GM19395 (cell line): ENCODE data around the gene DAB1.
A peak's percentile ranks its signal among the peaks of the same experiment; 100 is the strongest.
"Not testable (repeated sequence)": the region's sequence is repeated elsewhere in the genome, so short reads cannot be mapped to it uniquely, and the experiment has no call there.

Source experiments
- ATAC-seq: cut with Tn5 transposase; IDR thresholded peaks from one replicate; pipeline ENCODE4 v1.9.1; 2021; ENCODE audit warnings: mild to moderate bottlenecking, moderate library complexity; ENCODE audit not compliant: unreplicated experiment

Gene DAB1

DNA sequence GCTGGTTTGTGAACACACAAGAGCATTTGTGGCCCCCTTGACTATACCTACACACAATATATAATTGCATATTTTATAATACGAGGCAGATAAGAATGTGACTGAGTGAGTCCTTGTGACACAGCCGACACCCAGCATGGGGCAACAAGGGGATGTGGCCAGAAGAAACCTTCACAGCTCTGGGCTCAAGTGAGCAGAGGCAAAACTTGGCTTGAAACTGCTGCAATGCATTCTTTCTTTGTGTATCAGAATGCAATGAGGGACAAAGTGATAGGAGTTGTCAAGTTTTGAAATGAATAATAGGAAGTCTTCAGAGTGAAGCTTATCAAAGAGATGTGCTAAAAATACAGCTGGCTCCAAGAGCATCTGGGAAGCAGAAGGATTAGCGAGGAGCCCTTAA is 334.0 kb downstream of the DAB1 start:
- ATAC-seq = no peak

DNA sequence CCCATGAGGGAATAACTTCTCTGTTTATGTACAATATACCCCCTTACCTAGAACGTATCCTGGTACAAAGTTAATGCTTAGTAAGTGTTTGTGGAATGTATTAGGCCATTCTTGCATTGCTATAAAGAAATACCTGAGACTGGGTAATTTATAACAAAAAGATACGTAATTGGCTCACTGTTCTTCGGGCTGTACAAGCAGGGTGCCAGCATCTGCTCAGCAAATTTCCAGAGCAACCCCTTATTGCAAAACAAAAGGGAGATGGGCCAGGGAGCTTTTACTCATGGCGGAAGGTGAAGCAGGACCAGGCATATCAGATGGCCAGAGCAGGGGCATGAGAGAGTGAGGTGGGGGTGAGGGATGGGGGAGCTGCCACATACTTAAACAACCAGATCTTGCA is 334.6 kb downstream of the DAB1 start:
- ATAC-seq = no peak

DNA sequence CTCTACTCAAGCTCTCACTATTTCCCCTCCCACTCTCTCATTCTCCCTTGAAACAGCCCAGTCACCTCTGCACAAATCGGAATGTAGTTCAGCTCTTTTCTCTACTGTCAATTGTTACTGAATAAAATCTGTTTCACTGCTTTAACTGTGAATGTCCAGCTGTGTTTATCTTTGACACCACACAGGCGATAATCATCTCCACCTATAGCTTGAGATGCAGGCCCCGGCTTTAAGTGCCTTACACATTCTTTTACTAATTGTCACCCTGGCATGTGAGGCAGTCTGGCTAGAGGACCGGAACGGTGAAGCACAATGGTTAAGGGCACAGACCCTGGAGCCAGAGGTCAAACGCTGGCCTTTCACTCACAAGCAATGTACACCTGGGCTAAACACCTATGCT is 335.2 kb downstream of the DAB1 start:
- no peak for ATAC-seq

DNA sequence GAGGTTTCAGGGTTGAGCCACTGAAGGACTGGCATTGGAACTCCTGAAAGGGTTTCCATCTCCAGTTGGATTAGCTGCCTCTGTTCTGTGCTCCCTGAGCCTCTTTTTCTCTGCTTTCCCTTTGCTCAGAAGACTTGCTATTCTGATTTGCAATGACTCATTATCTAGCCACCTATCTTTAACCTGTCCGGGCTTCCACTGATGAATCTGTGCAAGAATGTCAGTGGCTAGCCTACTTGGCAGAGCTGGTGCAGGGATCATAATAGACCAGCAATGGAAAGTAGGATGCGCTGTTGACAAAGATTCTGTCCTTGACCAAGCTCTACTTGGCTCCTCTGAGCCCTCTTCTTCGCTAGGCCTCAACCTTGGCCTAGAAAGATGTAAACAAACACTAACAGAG is 336.2 kb downstream of the DAB1 start:
- ATAC-seq = not testable (repeated sequence)

DNA sequence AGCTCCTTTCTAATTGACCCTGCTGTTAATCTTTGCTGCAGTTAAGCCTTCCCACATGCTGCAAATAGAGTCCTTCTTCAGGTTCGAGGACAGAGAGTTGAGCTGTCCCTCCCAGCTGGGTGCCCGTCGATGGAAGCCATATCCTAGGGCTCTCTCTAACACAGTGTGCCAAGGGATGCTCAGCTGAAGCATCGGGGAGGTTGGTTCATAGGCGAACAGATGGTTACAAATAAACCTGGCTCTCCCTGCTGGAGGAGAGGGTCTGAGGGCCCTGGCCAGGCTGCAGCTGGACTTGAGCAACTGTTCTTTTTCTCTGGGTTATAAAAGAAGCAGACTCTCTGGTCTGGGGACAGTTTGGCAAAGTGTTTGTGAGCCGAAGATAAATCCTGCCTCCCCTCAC is 337.7 kb downstream of the DAB1 start:
- no peak for ATAC-seq

DNA sequence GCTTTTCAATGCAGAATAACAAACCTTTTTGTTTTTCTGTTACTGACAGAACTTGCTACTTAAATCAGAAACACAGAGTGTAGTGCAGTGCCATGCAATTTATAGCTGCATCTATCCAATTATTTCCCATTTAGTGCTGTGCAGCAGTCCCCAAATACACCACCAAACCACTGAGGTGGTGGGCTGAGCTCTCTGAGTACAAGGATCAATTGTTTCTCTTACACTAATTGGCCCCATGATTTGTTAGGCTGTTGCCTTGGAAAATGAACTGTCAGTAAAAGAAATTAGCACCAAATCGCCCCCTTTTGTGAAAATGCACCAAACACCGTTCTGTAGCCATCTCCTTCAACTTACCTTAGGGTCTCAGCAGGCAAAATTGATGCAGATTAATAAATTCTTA is 339.2 kb downstream of the DAB1 start:
- no peak for ATAC-seq

DNA sequence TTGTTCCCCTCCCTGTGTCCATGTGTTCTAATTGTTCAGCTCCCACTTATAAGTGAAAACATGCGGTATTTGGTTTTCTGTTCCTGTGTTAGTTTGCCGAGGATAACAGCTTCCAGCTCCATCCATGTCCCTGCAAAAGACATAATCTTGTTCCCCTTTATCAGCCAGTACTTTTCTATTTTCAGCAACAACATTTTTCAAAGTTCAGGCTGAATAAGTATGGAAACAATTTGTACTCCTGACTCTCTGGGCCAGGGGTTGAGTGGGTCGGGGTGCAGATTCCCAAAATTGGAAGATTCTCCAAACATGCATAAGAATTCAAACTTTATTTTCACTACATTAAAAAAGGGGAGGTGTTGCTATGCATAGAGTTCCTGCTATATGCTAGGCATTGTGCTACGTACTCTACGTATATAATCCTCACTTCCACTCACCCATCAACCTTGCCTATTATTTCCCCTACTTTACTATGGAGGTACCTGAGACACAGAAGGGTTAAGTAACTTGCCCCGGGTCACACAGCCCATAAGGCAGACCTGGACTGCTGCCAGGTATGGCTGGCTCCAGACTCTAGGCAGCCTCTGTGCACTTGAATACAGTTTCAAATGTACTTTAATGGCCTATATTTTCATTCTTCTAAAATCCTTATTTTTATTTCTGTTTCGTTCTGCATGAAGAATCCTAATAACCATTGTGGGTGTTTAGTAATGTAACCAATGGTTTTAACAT is 341.0 kb downstream of the DAB1 start:
- ATAC-seq = no peak

DNA sequence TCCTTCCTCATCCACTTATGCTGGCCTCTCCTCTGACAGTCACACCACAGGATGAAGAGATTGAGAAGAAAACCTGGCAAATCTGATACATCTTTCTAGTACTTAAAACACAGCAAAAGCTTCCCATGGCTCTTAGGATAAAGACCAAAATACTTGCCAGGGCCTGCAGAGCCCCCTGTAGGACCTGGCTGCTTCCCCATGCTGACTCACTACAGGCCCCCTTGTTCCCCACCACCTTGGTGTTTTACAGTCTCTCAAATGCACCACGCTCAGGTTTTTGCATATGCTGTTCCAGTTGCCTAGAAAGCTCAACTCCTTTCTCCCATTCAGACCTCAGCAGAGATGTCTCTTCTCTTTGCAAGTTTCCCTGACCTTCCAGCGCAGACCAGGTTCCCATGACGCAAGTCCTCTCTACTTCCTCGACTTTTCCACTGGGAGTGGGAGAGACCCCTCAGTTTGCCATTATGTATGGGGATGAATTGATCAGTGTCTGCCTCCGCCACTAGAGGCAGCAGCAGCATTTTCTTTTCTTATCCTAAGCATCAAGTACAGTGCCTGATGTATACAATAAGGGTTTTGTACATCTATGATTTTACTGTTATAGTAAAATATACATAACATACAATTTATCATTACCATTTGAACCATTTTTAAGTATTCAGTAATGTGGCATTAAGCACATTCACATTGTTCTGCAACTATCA is 344.3 kb downstream of the DAB1 start:
- ATAC-seq = no peak

DNA sequence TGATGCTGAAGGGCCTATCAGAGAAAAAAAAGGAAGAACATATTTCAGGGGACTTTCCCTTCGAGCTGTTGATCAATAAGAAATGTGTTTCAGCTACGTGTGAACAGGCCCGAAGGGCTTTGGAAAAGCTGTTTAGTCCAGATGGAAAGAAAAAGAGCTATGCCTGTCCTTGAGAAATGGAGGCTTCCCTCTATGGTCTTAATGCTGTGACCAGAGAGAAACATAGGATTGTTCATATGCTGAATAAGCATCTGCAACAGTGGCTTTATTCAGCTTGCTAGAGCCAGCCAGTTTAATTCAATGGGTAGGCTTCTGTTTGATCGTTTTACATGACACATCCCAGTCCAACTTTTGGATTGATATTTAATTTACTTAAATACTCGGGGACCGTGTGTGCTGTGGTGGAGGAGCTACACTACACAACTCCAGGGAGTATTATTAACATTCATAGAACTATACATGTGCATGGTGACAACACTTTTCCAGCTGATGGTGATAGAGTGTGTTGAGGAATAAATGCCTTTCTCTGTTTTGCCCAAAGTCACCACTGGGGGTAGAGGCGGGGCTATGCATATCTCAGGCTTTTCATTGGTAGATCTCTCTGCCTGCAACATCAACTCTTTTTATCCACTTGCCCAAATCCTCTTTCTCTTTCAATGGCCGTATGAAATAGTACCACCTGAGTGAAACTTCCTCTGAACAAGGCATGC is 351.3 kb downstream of the DAB1 start:
- ATAC-seq = peak; percentile 52

DNA sequence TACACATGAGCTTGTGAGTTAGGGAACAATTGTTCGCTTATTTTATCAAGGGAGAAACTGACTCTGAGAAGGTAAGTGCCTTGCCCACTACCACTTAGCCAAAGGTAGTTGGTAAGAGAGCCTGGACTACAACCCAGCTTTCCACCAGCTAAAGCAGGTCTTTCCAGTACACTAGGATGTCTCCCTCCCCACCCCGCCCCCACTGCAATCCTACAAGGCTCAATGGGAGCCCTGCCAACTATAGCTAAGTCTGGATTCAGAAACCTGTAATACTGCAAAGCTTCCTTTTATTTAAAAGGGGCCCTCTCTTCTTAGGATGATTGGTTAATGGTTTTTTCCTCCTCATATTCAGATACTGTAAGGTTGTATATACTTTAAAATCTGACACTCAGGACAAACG is 356.0 kb downstream of the DAB1 start:
- no peak for ATAC-seq

DNA sequence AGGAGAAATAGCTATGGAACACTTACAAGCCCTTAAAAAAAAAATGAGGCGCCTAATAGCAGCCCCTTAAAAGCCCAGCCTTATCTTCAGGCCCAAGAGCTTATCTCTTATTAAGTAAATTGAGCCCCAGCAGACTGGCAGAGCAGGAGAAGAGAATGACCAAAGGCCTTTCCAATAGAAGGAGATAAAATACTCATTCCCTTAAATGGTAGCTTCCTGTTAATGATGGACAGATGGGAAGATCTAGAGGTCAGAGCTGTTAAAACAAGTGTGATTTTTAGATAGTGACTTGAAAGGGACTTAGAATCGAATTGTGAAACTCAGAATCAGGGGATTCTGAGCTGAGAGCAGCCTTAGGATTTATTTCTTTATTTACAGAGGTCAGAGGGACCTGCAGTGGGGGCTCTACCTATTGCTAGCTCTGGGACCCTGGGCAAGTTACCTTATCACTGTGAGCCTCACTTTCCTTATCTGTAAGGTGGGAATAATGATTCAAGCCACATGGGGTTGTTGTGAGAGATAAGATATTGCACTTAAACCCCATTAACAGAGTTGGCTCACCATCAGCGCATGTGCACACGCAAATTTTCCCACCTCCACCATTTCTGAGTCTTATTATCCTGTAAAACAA is 356.8 kb downstream of the DAB1 start:
- no peak for ATAC-seq

DNA sequence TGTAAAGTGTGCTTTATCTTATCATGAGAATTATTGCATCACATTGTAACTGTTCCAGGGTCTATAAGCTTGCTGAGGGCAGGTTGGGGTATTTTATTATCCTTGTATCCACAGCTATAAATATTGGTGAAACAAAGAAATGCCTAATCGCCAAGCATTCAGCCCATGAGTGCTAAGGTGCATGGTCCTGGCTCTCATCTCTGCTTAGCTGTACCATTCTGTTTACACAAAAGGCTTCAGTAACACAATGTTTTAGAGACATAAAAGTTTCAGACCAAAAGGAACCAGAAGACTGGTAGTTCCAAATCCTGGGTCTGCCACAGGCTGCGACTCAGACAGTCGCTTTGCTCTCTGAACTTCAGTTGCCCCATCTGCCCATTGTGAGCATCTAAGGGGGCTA is 358.4 kb downstream of the DAB1 start:
- ATAC-seq = no peak

DNA sequence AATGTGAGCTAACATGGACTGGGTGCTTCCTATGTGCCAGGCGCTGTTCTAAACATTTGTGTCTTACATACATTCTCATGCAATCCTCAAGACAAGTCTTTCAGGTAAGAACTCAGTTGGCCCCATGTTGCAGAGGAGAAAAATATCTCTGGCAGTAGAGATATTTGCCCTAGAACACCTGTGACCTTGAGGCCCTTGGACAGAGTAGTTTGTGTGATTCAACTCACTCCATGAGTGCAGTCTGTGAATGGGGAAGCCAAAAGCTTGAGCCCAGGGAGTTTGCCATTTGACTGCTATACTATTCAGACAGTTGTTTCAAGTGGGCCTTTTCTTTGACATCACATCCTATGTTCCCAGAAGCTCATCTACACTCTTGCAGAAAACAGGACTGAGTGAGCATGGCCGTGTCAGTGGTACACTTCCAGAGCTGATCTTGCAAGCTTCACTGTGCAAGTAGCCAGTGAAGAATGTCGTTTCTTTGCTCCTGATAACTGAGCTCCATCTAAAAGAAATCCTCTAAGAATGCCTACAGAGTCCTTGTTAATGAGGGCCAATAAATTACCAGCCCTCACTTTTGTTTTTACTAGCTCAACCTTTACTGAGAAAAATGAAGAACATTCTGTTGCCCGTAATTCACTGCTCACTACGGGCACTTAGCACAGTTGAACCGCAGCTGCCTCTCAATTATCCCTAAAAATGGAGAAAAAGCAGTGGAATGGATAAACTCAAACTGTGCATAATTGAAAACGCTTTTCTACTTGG is 359.3 kb downstream of the DAB1 start:
- no peak for ATAC-seq

DNA sequence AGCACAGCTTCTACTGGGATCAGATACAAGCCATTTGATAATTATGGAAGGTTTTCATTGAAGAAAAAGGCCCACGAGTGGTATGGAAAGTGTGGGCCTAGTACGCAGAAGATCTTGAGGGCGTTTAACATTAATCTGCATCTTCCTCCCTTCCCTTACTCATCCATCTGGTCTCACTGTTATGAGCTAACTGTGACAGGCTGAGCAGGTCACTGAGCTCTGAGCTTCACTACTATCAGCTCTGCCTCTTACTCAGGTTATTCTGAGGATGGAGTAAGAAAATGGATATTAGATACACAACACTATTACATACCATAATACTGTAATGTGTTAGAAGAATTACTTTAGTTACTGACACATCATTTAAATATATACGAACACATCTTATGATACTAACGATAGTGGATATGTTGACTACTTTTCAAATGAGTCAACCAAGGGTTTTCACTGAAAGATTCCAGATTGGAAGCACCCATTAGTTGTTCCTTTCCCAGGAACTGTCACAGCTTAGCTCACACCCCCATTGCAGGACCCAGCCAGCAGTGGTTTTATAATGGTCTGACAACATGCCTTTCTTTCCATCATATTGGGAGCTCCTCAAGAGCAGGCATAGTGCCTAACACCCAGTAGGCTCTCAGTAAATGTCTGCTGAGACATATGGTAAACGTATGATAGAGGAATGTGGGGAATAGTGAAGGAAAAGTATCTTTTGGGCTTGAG is 360.3 kb downstream of the DAB1 start:
- no peak for ATAC-seq

DNA sequence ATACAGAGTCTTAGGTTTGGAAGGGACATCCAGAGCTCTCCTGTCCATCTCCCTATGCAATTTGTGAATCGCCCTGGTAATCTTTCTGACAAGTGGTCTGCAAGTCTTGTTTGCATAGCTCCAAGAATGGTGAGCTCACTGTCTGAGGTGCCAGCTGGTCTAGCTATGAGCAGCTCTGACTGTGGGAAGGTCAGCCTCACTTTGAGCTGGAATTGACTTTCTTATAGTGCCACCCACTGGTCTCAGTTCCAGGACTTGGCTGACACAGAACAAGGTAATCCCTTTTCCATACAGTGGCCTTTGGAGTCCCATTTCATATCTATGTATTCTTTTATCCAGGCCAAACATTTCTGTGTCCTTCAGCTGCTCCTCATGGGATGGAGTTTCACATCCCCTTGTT is 362.5 kb downstream of the DAB1 start:
- ATAC-seq = no peak

DNA sequence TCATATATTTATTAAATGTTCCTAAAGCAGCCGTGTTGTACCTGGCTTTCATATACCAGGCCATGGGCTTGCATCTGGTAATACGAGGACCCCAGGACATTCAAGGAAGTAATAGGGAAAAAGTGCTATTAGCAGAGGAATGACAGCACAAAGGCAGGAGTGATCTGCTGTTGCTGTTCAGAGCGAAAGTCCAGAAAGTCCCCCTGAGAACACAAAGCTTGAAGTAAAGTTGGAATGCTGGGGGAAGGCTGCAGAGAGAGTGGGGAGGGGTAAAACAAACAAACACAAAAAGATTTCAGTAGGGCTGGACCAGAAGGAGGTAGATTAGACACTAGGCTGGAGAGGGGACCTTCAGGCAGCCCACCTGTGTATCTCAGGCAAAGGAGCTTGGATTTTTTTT is 363.4 kb downstream of the DAB1 start:
- no peak for ATAC-seq

DNA sequence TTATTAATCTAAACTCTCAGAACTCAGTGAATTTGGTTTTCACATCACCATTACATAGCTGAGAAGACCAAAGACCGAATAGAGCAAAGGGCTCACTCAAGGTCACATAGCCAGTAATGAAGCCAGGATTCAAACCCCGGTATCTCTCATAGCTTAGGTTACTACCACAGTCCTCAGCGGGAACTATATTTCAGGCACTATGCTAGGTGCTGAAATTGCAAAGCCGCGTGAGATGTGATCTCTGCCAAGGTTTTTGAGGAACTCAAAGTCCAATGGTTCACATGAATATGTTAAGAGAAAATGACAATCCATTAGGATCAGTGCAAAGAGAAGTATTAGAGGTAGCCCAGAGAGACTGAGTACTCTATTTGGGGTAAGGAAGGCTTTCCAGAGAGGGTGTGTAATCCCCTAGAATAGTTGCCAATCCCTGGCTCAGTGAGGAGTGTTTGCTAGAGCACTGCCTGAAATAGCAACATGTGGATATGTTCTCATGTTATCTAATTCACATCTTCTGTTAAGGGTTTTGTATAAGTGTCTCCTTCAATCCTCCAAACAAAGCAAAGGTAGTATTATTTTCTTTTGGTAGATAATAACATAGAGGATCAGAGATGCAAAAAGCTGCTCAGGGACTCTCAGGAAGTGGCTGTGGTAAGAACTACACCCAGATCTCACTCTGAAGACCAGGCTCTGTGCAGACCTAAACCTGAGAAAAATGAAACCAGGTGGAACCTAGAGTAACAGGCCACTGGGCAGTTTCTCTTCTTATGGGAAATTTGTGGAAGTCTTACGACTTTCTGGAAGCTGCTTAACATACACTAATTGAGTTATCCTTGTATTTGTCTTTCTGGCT is 365.0 kb downstream of the DAB1 start:
- ATAC-seq = no peak

DNA sequence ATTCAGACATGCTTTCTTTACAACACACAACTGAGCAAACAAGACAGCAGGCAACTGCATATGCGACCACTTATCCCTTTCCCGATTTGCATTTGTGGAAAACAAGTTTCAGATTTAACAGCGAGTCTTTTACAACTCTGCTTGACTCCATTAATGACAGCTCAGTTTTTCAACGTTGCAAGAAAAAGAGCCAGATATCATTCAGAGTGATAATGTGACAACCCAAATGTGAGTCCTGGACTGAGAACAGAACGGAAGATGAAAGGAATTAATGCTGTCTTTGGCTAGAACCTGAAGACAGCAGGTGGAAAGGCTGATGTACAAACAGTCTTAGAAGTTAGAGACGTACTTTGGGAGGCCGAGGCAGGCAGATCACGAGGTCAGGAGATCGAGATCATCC is 375.0 kb downstream of the DAB1 start:
- ATAC-seq = no peak

DNA sequence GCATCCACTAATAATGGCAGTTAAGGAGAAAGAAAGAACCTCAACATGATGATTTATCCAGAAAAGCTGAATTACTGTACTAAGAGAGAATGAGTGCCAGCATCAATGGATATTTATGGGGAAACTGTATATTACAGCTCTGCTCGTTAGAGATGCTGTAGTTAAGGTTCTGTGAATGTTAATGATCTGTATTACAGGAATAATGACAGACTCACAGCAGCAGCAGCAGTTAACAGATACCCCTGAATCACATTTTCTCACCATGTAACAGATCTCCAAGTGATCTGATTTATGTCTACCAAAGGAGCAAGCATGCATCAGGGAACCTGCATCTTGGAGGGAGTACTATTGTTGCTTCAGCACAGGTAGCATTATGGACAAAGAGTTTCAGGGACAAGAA is 377.4 kb downstream of the DAB1 start:
- no peak for ATAC-seq
